HepG2 (cell line): ENCODE results near the gene CEP104. TPM values are rescaled to one million over a fixed set of nuclear protein-coding genes. Genes with fewer than 3 reads are reported as not detected.

Experiments used
- PHF20 ChIP-seq: sonication (generic); formaldehyde crosslinking; IDR thresholded peaks from 2 replicates; pipeline ENCODE4 v1.5.0; 2020; ENCODE audit warnings: mild to moderate bottlenecking, missing genetic modification reagents
- SNAPC2 ChIP-seq: sonication (generic); formaldehyde crosslinking; IDR thresholded peaks from 2 replicates; pipeline ENCODE4 v1.8.1; 2022; ENCODE audit warnings: mild to moderate bottlenecking, missing genetic modification reagents
- ZNF407 ChIP-seq: sonication (generic); formaldehyde crosslinking; IDR thresholded peaks from one replicate; pipeline ENCODE4 v1.5.1; 2020; ENCODE audit warnings: mild to moderate bottlenecking, missing genetic modification reagents; ENCODE audit errors: not compliant biosample characterization
- polyA plus RNA-seq, 8 experiments: library from polyadenylated mRNA; depleted of rRNA in 3 of 8; stranded (reverse) in 7 of 8; unstranded in 1 of 8; fragments of >200 nt; fragmentation: Illumina TruSeq in 4 of 8; extraction: Trizol in 4 of 8; gene quantifications; 2 replicates each; pipeline versions ENCODE4 v1.2.1 to v1.2.3, GENCODE V29; 2011 to 2016; ENCODE audit warnings: low read depth in 4 of 8, missing spikeins in 1 of 8, mixed read lengths in 1 of 8; ENCODE audit not compliant: insufficient read depth in 1 of 8
- total RNA-seq, 5 experiments: library from RNA; depleted of rRNA; stranded (reverse); fragments of >200 nt; fragmentation: Illumina TruSeq; extraction: Trizol; gene quantifications; 2 replicates each; pipeline ENCODE4 v1.2.3, GENCODE V29; 2016; ENCODE audit warnings: low read depth in 1 of 5

CEP104 gene
- total and polyA plus RNA-seq, 2 of the 13 experiments (the other 11 are each of a cell fraction or from before 2014, with no cell fraction given): 20.4 to 30.1 TPM

DNA sequence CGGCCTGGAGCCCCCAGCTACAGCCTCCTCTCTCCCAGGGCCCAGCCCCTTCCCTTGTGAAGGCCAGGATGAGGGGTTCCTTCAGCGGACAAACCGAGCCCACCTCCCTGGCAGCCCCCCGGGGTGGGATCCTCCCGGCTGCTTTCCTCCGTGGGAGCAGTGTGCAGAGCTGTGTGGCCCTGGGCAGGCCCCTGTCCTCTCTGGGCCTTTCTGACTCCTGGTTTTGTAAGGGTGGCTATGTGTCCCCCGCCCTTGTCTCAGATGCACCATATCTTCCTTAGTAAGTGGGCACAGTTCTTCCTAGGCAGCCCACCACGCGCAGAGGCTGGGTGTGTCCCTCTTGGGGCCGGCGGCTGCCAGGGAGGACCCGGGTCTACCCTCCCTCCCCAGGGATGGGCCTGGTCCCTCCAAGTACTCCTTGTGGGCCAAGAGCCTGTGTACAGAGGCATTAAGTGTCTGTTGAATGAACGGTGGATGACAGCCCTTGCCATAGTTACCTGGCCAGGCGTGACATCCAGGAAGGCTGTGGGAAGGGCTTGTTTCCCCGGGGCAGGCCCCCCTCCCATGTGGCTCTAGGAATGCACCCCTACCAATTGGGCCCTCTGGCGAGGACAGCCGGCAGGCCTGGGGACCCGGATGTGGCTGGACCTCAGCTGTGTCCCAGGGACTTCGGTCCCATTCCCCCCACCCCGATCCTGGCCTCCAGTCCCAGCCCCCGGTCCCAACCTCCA, 80.6 kb downstream of the CEP104 start (continued):
- TF ChIP-seq ZNF407 (CRISPR knock-in tag) (no peak), SNAPC2 (peak; percentile 58; the same call in 1 of the 2 replicates), PHF20 (CRISPR knock-in tag) (no peak)
